ENCODE measurements around the gene SYNM. TPM values are rescaled to one million over a fixed set of nuclear protein-coding genes. Genes with fewer than 3 reads are reported as not detected.

Gene SYNM
- polyA plus RNA-seq, 1 experiment = 3.2 TPM

- DNase-seq (ENCODE audit: low read depth, low spot score) = no peak
- no peak for TF ChIP-seq CTCF (IDR thresholded peaks at IDR 0.05; ENCODE audit: low read depth, low read length)
- Histone ChIP-seq H3K27ac (ENCODE audit: low read depth, low read length) (no peak overlapping the region), H3K27me3 (ENCODE audit: control insufficient read depth, insufficient read depth, low read length) (peaks cover 7% of the 10 kb centered on the region), H3K9me3 (ENCODE audit: control insufficient read depth, insufficient read depth, low read length) (no peaks in the 10 kb centered on the region), H3K4me3 (ENCODE audit: low read depth, low read length) (no peak overlapping the region)
- POLR2A ChIA-PET = no interaction called here
- CTCF ChIA-PET = interaction anchor here (1.1 to 2.8 kb wide), 3 partner anchors 10 to 240 kb away, joined by 3 to 21 read pairs (median 4); no protein-coding TSS in a partner anchor
Measured at GRCh38 chr15:99090938-99091337, 13.9 kb upstream of the SYNM start.

- DNase-seq (ENCODE audit: low read depth, low spot score) = no peak
- no peak overlapping the region for H3K4me3 ChIP-seq (ENCODE audit: low read depth, low read length)
- CTCF ChIA-PET = interaction anchor here (2.8 kb wide), 1 partner anchor 8 kb away, joined by 21 read pairs; no protein-coding TSS in a partner anchor
- POLR2A ChIA-PET = no interaction called here
- H3K27ac ChIP-seq (ENCODE audit: low read depth, low read length) = no peak overlapping the region
- H3K9me3 ChIP-seq (ENCODE audit: control insufficient read depth, insufficient read depth, low read length) = no peaks in the 10 kb centered on the region
- TF ChIP-seq CTCF (IDR thresholded peaks at IDR 0.05; ENCODE audit: low read depth, low read length) = no peak
- H3K27me3 ChIP-seq (ENCODE audit: control insufficient read depth, insufficient read depth, low read length) = peaks cover 10% of the 10 kb centered on the region
Measured at GRCh38 chr15:99092554-99093172, 12.2 kb upstream of the SYNM start.

- DNase-seq (ENCODE audit: low read depth, low spot score) = no peak
- H3K4me3 ChIP-seq (ENCODE audit: low read depth, low read length) = no peak overlapping the region
- peaks cover 19% of the 10 kb centered on the region for H3K27me3 ChIP-seq (ENCODE audit: control insufficient read depth, insufficient read depth, low read length)
- TF ChIP-seq CTCF (IDR thresholded peaks at IDR 0.05; ENCODE audit: low read depth, low read length) = no peak
- no peaks in the 10 kb centered on the region for H3K9me3 ChIP-seq (ENCODE audit: control insufficient read depth, insufficient read depth, low read length)
- POLR2A ChIA-PET = no interaction called here
- CTCF ChIA-PET = no interaction called here
- no peak overlapping the region for H3K27ac ChIP-seq (ENCODE audit: low read depth, low read length)
Measured at GRCh38 chr15:99095626-99096025, 9.3 kb upstream of the SYNM start.

GRCh38 chr15:99096173-99096893 is 8.5 kb upstream of the SYNM start:
- DNase-seq (ENCODE audit: low read depth, low spot score) = no peak
- ChIA-PET CTCF (interaction anchor here (8.0 kb wide), 1 partner anchor 116 kb away, joined by 198 read pairs; no protein-coding TSS in a partner anchor), POLR2A (no interaction called here)
- Histone ChIP-seq H3K9me3 (ENCODE audit: control insufficient read depth, insufficient read depth, low read length) (no peaks in the 10 kb centered on the region), H3K27ac (ENCODE audit: low read depth, low read length) (no peak overlapping the region), H3K4me3 (ENCODE audit: low read depth, low read length) (no peak overlapping the region), H3K27me3 (ENCODE audit: control insufficient read depth, insufficient read depth, low read length) (peaks cover 19% of the 10 kb centered on the region)
- TF ChIP-seq CTCF (IDR thresholded peaks at IDR 0.05; ENCODE audit: low read depth, low read length) = no peak

- CTCF ChIA-PET = interaction anchor here (0.5 to 8.0 kb wide), 3 partner anchors 9 to 219 kb away, joined by 3 to 198 read pairs (median 7); no protein-coding TSS in a partner anchor
Measured at GRCh38 chr15:99096894-99097426, 7.9 kb upstream of the SYNM start.

More at GRCh38 chr15:99096894-99097426, 7.9 kb upstream of the SYNM start:
- H3K4me3 ChIP-seq (ENCODE audit: low read depth, low read length) = no peak overlapping the region
- H3K27ac ChIP-seq (ENCODE audit: low read depth, low read length) = no peak overlapping the region
- TF ChIP-seq CTCF (IDR thresholded peaks at IDR 0.05; ENCODE audit: low read depth, low read length) = no peak
- H3K9me3 ChIP-seq (ENCODE audit: control insufficient read depth, insufficient read depth, low read length) = no peaks in the 10 kb centered on the region
- no peak for DNase-seq (ENCODE audit: low read depth, low spot score)
- POLR2A ChIA-PET = no interaction called here
- peaks cover 19% of the 10 kb centered on the region for H3K27me3 ChIP-seq (ENCODE audit: control insufficient read depth, insufficient read depth, low read length)
